ENCODE measurements around the gene NFIX.

- TF ChIP-seq POLR2A (IDR thresholded peaks at IDR 0.05) = no peak
- TF ChIP-seq, protein P1, sequence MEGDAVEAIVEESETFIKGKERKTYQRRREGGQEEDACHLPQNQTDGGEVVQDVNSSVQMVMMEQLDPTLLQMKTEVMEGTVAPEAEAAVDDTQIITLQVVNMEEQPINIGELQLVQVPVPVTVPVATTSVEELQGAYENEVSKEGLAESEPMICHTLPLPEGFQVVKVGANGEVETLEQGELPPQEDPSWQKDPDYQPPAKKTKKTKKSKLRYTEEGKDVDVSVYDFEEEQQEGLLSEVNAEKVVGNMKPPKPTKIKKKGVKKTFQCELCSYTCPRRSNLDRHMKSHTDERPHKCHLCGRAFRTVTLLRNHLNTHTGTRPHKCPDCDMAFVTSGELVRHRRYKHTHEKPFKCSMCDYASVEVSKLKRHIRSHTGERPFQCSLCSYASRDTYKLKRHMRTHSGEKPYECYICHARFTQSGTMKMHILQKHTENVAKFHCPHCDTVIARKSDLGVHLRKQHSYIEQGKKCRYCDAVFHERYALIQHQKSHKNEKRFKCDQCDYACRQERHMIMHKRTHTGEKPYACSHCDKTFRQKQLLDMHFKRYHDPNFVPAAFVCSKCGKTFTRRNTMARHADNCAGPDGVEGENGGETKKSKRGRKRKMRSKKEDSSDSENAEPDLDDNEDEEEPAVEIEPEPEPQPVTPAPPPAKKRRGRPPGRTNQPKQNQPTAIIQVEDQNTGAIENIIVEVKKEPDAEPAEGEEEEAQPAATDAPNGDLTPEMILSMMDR (IDR thresholded peaks at IDR 0.05) = no peak
Measured at GRCh38 chr19:13092606-13093235, 97.4 kb downstream of the NFIX start.
